Ascending aorta (tissue), 2 donors: Measurements from ENCODE around the gene HLA-DRB5. TPM values are rescaled to one million over a fixed set of nuclear protein-coding genes. Genes with fewer than 3 reads are reported as not detected.

Experiments used
- DNase-seq, 2 donors: peaks; one replicate each; pipeline ENCODE4 v3.0.0-alpha.2; 2019; ENCODE audit warnings: low spot score in 2 of 2
- H3K27ac ChIP-seq, 2 donors: fragments of 200-600 bp; sonication (generic); one replicate each; pipeline ENCODE4 v1.5.1; 2016 to 2017; ENCODE audit warnings: mild to moderate bottlenecking in 1 of 2
- H3K27me3 ChIP-seq: fragments of 200-600 bp; sonication (generic); one replicate; pipeline ENCODE4 v1.5.1; 2017
- H3K36me3 ChIP-seq, 2 donors: fragments of 200-600 bp; sonication (generic); one replicate each; pipeline ENCODE4 v1.5.1; 2016
- H3K4me1 ChIP-seq, 2 donors: fragments of 200-600 bp; sonication (generic); one replicate each; pipeline ENCODE4 v1.5.1; 2016 to 2017; ENCODE audit warnings: mild to moderate bottlenecking in 1 of 2
- H3K4me3 ChIP-seq, 2 donors: fragments of 200-600 bp; sonication (generic); one replicate each; pipeline ENCODE4 v1.5.1; 2016 to 2017; ENCODE audit warnings: mild to moderate bottlenecking in 1 of 2
- H3K9me3 ChIP-seq, 2 donors: fragments of 200-600 bp; sonication (generic); one replicate each; pipeline ENCODE4 v1.5.1; 2016
- intact Hi-C: fragments of 100-400 bp; cut with DNase I; formaldehyde crosslinking; loops from one replicate; pipeline ENCODE4 v1.15.1; 2023
- total RNA-seq: library from RNA; depleted of rRNA; stranded (reverse); fragments of >200 nt; gene quantifications from one replicate; pipeline ENCODE4 v1.1.0, GENCODE V29; 2016
- TF ChIP-seq, protein P1 (sequence below), 3 experiments: fragments of 200-600 bp in 2 of 3; fragments of 450-650 bp in 1 of 3; sonication (generic) in 2 of 3; IDR thresholded peaks; one replicate each; pipeline ENCODE4 v1.5.1; 2016 to 2019; ENCODE audit warnings: antibody characterized with exemption in 3 of 3, mild to moderate bottlenecking in 1 of 3, moderate library complexity in 1 of 3

The HLA-DRB5 gene
- total RNA-seq, 1 donor from 2014 or later = 19.9 TPM

DNA sequence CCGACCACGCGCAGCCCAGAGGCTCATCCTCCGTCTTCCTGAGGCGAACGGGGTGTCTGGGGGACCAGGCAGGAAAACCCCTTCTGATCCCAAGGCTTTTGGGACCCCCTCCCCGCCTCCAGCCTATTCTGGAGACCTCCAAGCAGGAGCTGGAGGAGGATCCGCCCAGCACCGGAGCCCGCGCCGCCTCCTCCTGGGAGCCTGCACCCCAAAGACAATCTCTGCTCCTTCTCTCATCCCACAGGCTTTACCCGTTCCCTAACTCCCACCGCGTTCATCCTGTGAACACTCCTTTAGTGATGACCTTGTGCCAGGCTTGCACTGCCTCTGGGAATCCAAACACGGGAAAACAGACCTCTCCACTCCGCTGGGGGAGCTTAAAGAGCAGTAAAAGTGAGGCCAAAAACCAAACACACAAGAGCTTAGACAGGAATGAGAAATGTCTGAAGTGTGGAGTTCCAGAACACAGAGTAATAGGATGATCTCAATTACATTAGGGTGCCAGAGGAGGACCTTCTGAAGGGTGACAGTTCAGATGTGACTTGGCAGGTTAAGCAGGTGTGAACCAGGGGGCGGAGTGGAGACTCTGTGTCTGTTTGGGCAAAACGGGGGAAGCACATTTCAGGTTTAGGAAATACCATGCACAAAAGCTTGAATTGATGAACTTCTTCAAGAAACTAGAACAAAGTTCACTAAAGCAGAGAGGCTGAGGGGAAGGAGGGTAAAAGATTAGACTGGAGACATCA lies 7.6 kb downstream of the HLA-DRB5 start:
- DNase-seq = no peak
- no peaks in the 10 kb centered on the region for H3K36me3 ChIP-seq
- intact Hi-C loops = no loop called here
- H3K4me1 ChIP-seq = no peaks in the 10 kb centered on the region
- no peak overlapping the region for H3K27ac ChIP-seq
- TF ChIP-seq, protein P1, sequence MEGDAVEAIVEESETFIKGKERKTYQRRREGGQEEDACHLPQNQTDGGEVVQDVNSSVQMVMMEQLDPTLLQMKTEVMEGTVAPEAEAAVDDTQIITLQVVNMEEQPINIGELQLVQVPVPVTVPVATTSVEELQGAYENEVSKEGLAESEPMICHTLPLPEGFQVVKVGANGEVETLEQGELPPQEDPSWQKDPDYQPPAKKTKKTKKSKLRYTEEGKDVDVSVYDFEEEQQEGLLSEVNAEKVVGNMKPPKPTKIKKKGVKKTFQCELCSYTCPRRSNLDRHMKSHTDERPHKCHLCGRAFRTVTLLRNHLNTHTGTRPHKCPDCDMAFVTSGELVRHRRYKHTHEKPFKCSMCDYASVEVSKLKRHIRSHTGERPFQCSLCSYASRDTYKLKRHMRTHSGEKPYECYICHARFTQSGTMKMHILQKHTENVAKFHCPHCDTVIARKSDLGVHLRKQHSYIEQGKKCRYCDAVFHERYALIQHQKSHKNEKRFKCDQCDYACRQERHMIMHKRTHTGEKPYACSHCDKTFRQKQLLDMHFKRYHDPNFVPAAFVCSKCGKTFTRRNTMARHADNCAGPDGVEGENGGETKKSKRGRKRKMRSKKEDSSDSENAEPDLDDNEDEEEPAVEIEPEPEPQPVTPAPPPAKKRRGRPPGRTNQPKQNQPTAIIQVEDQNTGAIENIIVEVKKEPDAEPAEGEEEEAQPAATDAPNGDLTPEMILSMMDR (IDR thresholded peaks at IDR 0.05) = no peak
- H3K4me3 ChIP-seq = no peak overlapping the region
- H3K27me3 ChIP-seq = no peaks in the 10 kb centered on the region
- no peaks in the 10 kb centered on the region for H3K9me3 ChIP-seq

DNA sequence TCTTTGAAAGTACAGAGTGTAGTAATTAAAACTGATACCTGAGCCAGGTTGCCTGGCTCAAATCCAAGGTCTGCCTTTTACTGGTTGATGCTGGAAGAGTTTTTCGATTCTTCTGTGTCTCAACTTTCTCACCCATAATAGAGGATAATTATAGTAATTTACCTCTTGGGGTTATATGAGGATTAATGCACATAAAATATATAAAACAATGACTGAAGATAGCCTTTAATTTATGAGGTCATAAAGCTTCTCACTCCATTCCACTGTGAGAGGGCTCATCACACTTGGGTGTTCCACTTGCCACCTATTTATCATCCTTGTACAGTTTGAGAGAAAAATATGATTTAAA lies 10.2 kb downstream of the HLA-DRB5 start:
- H3K36me3 ChIP-seq = no peaks in the 10 kb centered on the region

DNA sequence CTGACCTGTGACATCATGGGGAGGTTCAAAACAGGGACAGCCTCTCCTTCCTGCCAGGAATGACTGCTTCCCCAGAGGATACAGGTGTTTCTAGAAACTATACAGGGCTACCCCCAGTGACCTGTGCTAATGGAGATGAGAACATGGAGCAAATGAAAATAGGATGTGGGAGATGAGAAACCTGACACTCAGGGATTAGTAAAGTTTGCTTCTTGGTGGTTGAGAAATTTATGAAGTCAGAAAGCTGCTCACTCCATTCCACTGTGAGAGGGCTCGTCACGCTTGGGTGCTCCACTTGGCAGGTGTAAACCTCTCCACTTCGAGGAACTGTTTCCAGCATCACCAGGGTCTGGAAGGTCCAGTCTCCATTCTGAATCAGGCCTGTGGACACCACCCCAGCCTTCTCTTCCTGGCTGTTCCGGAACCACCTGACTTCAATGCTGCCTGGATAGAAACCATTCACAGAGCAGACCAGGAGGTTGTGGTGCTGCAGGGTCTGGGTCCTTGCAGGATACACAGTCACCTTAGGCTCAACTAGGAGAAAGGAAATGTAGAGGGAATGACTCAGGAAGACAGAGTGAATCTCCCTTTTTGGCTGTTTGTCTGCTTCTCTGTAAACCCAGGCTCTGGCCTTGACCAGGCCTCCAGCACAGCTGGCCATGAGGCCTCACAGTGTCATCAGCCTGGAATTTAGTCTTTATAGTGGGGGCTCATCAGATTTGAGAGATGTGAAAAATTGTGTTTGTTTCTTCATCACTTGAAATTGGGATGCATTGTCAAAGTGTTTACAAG lies 10.8 kb downstream of the HLA-DRB5 start:
- H3K9me3 ChIP-seq = no peaks in the 10 kb centered on the region
- TF ChIP-seq, protein P1 (IDR thresholded peaks at IDR 0.05) = no peak
- no peaks in the 10 kb centered on the region for H3K27me3 ChIP-seq
- intact Hi-C loops = no loop called here
- no peak for DNase-seq
- no peaks in the 10 kb centered on the region for H3K36me3 ChIP-seq
- H3K27ac ChIP-seq = no peak overlapping the region
- H3K4me3 ChIP-seq = no peak overlapping the region
- no peaks in the 10 kb centered on the region for H3K4me1 ChIP-seq

More for the DNA sequence above, 10.2 kb downstream of the HLA-DRB5 start:
- no peak for DNase-seq
- TF ChIP-seq, protein P1 (IDR thresholded peaks at IDR 0.05) = no peak
- intact Hi-C loops = no loop called here
- H3K4me1 ChIP-seq = no peaks in the 10 kb centered on the region
- H3K27me3 ChIP-seq = no peaks in the 10 kb centered on the region
- H3K27ac ChIP-seq = no peak overlapping the region
- no peaks in the 10 kb centered on the region for H3K9me3 ChIP-seq
- H3K4me3 ChIP-seq = no peak overlapping the region

DNA sequence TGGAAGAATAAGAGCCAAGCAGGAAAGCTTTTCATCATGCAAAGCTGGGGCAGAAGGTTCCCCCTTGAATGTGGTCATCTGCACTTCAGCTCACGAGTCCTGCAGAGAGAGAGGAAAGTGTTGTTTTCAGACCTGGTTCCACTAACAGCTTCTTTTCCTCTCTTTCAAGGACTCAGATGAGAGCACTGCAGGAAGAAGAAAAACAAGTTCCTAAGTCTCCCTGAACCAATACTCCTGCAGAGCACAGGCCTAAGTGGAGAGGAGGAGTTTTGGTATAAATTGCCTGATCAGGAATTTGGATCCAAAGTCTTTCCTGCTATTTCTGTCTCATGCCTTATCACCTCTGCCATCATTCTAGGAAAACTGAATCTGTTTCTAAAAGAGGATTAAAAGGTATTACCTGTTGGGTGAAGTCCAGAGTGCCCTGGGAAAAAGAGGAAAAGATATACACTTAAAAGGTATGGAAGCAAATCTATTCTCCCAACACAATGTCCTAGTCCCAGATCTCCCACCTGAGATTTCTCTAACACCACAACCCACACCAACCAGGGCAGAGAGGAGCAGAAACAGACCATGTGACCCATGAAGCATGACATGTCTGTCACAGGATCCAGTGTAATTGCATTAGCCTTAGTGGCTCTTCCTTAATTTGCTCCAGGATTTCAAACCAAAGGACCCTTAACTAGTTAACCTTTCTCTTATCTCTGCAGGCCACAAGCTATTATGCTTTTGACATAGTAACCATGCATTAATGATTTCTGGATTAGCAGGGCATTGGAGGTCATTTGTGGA lies 12.2 kb downstream of the HLA-DRB5 start:
- no peaks in the 10 kb centered on the region for H3K27me3 ChIP-seq

DNA sequence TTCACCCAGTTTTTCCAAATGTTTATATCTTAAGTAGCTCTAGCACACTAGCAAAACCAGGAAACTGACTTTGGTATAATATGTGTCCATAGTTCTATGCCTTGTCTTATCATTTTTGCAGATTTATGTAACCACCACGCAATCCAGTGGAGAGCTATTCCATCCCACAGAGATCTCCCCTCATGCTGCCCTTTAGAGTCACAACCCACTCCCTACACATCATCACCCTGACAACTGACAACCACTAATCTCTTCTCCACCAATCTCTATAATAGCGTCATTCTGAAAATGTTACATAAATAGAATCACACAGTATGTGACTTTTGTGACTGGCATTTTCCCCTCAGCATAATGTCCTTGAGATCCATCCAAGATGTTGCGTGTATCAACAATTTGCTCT lies 29.1 kb downstream of the HLA-DRB5 start:
- TF ChIP-seq, protein P1 (IDR thresholded peaks at IDR 0.05) = no peak
- H3K36me3 ChIP-seq = no peaks in the 10 kb centered on the region
- intact Hi-C loops = no loop called here
- no peak overlapping the region for H3K27ac ChIP-seq
- no peaks in the 10 kb centered on the region for H3K27me3 ChIP-seq
- H3K4me1 ChIP-seq = no peaks in the 10 kb centered on the region
- no peak overlapping the region for H3K4me3 ChIP-seq
- no peak for DNase-seq
- H3K9me3 ChIP-seq = no peaks in the 10 kb centered on the region

More for the DNA sequence above, 12.2 kb downstream of the HLA-DRB5 start:
- Histone ChIP-seq H3K9me3 (no peaks in the 10 kb centered on the region), H3K4me1 (no peaks in the 10 kb centered on the region), H3K27ac (no peak overlapping the region), H3K4me3 (no peak overlapping the region), H3K36me3 (no peaks in the 10 kb centered on the region)
- no peak for DNase-seq
- intact Hi-C loops = no loop called here
- TF ChIP-seq, protein P1 (IDR thresholded peaks at IDR 0.05) = no peak
